ENCODE measurements around the gene TBKBP1. TPM values are rescaled to one million over a fixed set of nuclear protein-coding genes. Genes with fewer than 3 reads are reported as not detected.

TBKBP1 gene
- total and polyA plus RNA-seq, 7 donors: 5.3 to 37.9 (median 20.4) TPM

GRCh38 chr17:47741793-47742145, 47.8 kb downstream of the TBKBP1 start:
- no peak overlapping the region for H3K27ac ChIP-seq
- H3K36me3 ChIP-seq (ENCODE audit: insufficient read depth in 1 of 2, low read depth in 1 of 2): no peaks in the 10 kb centered on the region
- ATAC-seq: no peak
- intact Hi-C loops (cut with DNase I): no loop called here
- H3K27me3 ChIP-seq (ENCODE audit: insufficient read depth in 3 of 3, low read length in 2 of 3): peaks cover 0 to 40% (median 9%) of the 10 kb centered on the region in 3 donors
- no peaks in the 10 kb centered on the region for H3K4me1 ChIP-seq
- TF ChIP-seq CTCF (IDR thresholded peaks at IDR 0.05): no peak
- no peak overlapping the region for H3K4me3 ChIP-seq
- WGBS, 3 donors: 71 to 73% (median 72%) methylated on average over 9 of the region's 9 CpGs
- DNase-seq: no peak
- no peaks in the 10 kb centered on the region for H3K9me3 ChIP-seq

GRCh38 chr17:47742319-47743181, 48.6 kb downstream of the TBKBP1 start:
- intact Hi-C loops (cut with DNase I): no loop called here
- Histone ChIP-seq H3K27ac (no peak overlapping the region), H3K36me3 (ENCODE audit: insufficient read depth in 1 of 2, low read depth in 1 of 2) (no peaks in the 10 kb centered on the region), H3K9me3 (no peaks in the 10 kb centered on the region), H3K27me3 (ENCODE audit: insufficient read depth in 3 of 3, low read length in 2 of 3) (peaks cover 0 to 44% (median 9%) of the 10 kb centered on the region in 3 donors), H3K4me3 (no peak overlapping the region), H3K4me1 (no peaks in the 10 kb centered on the region)
- TF ChIP-seq CTCF (IDR thresholded peaks at IDR 0.05): no peak
- no peak for DNase-seq
- WGBS, 3 donors: 26 to 29% (median 26%) methylated on average over 19 to 26 of the region's 26 CpGs
- ATAC-seq: no peak

GRCh38 chr17:47744168-47745036, 50.4 kb downstream of the TBKBP1 start:
- intact Hi-C loops (cut with DNase I): no loop called here
- WGBS, 3 donors: 49 to 55% (median 54%) methylated on average over 22 of the region's 22 CpGs
- Histone ChIP-seq H3K4me3 (no peak overlapping the region), H3K4me1 (no peaks in the 10 kb centered on the region), H3K9me3 (no peaks in the 10 kb centered on the region), H3K27ac (no peak overlapping the region), H3K36me3 (ENCODE audit: insufficient read depth in 1 of 2, low read depth in 1 of 2) (no peaks in the 10 kb centered on the region), H3K27me3 (ENCODE audit: insufficient read depth in 3 of 3, low read length in 2 of 3) (peaks cover 0 to 44% (median 9%) of the 10 kb centered on the region in 3 donors)
- ATAC-seq: no peak
- no peak for DNase-seq
- no peak for TF ChIP-seq CTCF (IDR thresholded peaks at IDR 0.05)

- H3K27me3 ChIP-seq (ENCODE audit: insufficient read depth in 3 of 3, low read length in 2 of 3): peaks cover 0 to 44% (median 9%) of the 10 kb centered on the region in 3 donors
Observed at GRCh38 chr17:47745037-47745380, 51.0 kb downstream of the TBKBP1 start.

More at GRCh38 chr17:47745037-47745380, 51.0 kb downstream of the TBKBP1 start:
- Histone ChIP-seq H3K4me3 (no peak overlapping the region), H3K4me1 (no peaks in the 10 kb centered on the region), H3K36me3 (ENCODE audit: insufficient read depth in 1 of 2, low read depth in 1 of 2) (no peaks in the 10 kb centered on the region), H3K27ac (no peak overlapping the region), H3K9me3 (no peaks in the 10 kb centered on the region)
- 63 to 68% (median 64%) methylated on average over 10 of the region's 10 CpGs for WGBS, 3 donors
- intact Hi-C loops (cut with DNase I): no loop called here
- ATAC-seq (no peak), DNase-seq (no peak)
- no peak for TF ChIP-seq CTCF (IDR thresholded peaks at IDR 0.05)

Data from psoas muscle (tissue), 8 donors.